HG03469 (cell line): ENCODE measurements around the gene FCN2.

Experiments used
- ATAC-seq: cut with Tn5 transposase; IDR thresholded peaks from one replicate; pipeline ENCODE4 v1.9.1; 2021; ENCODE audit warnings: mild to moderate bottlenecking, moderate library complexity, moderate number of reproducible peaks; ENCODE audit not compliant: unreplicated experiment

The FCN2 gene

DNA sequence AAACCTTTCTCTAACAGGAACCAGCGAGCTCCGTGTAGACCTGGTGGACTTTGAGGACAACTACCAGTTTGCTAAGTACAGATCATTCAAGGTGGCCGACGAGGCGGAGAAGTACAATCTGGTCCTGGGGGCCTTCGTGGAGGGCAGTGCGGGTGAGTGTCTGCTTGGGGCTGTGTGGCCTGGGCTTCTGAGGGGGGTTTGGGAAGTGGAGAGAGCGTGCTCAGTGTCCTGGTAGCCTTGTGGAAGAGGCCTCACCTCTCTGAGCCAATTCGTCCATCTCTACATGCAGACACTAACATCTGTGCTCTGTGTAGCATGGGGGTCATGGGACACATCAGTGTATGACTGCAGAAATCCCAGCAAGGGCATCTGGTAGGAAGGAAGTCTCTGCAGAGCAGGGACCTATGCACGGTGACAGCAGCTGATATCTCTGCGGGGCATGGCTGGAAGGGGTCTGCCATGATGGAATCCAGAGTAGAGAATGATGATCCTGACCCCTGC, 5.9 kb downstream of the FCN2 start:
- no peak for ATAC-seq

DNA sequence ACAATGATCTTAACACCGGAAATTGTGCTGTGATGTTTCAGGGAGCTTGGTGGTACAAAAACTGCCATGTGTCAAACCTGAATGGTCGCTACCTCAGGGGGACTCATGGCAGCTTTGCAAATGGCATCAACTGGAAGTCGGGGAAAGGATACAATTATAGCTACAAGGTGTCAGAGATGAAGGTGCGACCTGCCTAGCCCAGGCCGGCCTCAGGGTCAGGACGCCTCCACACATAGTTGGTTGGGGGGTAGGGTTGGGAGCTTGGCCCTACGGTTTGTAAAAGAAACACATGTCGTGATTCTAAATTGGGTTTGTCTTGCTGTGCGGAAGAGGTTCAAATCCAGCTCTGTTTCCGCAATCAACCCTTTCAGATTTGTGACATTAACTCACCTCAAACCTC, 6.6 kb downstream of the FCN2 start:
- no peak for ATAC-seq

DNA sequence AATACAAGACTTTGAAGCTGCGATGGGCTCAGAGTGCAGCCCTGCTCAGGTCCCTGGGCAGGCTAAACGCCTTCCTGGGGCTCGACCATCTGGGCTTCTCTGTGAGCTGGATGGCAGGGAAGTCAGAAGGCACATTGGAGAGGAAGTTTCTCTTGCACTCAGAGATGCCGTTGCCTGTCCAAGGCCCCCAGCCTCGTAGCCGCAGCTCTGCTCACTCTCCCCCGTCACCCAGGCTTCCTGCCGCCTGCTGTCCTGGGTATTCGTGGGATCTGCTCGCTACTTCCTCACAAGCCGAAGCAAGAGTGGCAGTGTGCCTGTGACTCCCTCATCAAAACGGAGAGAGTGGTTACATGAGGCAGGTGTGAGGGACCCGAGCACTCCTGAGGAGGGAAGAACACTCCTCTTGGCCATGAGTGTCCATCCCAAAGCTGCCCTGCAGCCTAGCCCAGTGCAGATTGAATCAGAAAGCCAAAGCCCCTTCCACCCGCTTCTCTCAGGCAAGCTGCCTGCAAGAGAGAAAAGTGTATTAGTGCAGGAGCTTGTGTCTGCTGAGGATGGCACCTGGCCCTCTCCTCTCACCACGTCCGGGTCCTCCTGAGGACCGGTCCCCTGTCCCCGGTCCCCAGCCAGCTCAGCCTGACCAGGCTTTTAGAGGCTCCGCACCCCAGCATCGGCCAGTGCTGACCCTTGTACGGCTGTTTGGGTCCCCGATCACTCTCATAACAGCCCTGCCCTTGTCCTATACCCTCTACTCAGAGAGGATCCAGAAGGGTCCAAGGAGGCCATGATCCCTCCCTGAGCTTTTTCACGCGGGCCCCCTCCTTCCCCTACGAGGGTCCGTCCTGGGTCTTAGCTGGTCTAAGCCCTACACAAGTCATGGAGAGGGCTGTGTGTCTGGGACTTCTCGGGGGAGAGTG, 7.3 kb downstream of the FCN2 start:
- no peak for ATAC-seq

DNA sequence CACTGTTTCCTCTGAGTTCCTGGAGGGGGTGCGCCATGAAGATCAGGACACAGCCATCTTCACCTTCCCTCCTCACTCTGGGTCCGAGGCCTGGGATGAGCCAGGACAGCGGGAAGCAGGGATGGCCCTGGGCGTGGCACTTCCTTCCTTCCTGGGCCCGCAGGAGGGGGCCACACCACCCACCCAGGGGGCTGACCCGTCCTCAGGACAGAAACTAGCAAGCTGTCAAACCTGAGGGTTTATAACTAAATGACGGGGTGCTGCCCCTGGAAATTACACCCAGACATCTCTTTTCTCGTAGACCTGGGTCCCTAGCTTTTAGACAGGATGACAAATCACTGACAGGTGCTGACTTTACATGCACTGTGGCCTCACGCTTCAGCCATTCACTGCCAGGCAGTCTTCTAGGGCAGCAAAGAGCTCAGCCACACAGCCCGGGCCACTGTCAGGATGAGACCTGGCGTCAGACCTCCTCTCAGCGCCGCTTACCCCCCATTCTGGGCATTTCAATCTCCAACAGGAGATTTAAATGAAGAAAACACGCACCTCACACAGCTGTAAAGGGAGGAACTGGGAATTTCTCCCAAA, 8.1 kb downstream of the FCN2 start:
- ATAC-seq, result no peak

DNA sequence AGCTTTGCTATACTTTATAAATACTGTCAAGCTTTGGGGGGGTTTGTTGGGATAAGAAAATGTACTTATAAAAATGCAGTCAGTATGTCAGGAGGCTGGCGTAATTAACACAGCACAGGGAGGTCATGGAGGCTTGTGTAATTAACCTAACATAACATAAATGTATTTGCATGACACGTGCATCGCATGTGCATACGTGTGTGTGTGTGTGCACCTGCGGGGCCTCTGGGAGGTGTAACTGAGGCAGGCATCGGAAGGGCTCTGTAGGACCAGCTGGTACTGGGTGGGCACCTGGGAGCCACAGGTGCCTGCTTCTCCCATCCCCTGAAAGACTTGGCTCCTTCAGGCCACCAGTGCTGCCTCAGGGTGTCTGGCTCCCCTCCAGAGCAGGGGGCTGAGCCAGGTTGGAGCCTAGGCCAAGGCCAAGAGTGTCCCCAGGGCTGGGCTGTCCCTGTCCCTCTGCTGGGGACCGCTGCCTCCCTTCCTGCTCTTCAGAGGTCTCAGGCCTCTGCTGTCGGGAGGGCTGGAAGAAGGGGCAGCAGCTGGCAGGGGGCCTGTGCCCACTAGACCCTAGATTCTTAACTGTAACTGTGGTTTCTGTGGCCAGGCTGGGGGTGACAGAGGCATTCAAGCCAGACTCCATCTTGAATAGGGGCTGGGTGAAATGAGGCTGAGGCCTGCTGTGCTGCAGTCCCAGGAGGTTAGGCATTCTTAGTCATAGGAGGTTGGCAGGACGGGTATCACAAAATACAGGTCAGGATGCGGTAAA, 9.0 kb downstream of the FCN2 start:
- no peak for ATAC-seq

DNA sequence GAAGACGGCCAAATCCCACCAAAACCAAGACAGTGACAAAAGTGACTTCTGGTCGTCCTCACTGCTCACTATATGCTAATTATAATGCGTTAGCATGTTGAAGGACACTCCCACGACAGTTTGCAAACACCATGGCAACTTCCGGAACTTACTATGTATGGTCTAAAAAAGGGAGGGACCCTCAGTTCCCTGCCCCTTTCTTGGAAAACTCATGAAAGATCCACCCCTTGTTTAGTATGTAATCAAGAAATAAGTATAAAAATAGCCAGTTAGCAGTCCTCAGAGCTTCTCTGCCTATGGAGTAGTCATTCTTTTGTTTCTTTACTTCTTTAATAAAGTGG, 9.5 kb downstream of the FCN2 start:
- ATAC-seq, result no peak

DNA sequence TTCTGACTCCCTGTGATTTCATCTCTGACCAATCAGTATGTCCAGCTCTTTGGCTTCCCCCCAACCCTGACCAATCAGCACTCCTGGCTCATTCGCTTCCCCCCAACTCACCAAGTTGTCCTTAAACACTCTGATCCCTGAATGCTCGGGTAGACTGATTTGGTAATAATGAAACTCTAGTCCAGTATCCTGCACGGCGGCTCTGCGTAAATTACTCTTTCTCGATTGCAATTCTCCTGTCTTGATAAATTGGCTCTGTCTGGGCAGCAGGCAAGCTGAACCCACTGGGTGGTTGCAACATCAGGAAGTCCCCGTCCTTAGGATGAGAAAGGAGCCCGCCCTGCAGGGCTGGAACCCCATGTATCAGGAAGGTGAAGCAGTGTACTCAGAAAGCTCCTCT, 10.4 kb downstream of the FCN2 start:
- no peak for ATAC-seq

DNA sequence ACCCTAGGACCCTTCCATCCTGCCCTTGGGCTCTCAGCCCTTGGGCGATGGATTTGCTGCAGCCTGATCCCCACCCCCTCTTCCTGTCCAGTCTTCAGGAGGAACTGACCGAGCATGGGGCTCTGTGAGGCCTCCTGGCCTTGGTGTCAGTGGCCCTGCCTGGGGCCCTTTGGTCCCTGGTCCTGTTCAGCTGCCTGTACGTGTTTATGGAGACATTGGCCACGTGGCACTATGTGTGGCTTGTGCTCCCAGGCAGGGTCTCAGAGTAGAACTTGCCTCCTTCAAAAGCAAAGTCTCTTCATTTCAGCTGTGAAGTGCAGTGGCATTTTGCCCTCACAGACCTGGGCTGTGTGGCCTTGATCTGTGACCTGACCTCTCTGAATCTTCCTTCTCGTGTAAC, 11.1 kb downstream of the FCN2 start:
- no peak for ATAC-seq

DNA sequence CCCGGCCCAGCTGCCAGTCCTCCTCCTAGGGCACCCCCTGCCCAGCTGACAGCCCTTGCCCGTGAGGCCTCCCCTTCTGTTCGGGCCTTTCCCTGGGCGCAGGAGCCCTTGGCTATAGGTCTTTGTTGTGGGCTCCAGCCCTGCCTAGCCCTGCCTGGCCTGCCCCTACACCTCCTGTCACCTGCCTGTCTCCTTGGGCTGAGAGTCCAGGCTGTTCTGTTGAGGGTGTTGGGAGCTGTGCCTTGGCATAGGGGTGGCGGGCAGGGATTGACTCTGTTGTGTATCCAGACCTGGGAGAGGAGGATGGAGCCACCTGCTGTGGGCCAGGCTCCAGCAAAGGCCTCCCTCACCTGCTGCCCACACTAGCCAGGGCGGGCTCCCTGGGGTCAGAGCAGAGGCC, 11.6 kb downstream of the FCN2 start:
- ATAC-seq, result no peak

DNA sequence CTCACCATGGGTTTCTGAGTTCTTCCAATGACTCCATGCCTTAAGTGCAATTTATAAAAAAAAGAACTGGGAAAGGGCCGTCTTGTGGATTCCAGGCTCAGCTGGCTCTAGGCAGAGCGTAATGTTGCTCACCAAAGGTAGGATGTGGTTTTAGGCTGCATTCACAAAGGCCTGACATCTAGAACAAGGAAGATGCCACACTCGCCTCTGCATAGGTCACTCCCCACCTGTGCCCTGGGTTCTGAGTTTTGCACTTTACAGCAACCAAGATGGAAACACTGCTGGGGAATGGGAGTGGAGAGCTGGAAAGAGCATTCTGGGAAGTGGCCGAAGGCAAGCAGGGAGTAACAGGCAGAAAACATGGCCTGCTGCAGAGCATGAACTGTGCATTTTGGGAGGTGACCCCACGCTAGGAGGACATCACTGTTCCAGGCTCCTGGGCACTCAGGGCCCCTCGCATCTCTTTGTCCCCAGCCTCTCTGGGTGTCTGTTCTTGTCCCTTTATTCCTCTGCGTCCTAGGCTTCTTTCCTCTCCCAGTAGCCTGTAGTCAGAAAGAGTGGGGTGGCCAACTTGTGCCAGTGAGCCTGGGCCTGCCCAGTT, 12.3 kb downstream of the FCN2 start:
- no peak for ATAC-seq

DNA sequence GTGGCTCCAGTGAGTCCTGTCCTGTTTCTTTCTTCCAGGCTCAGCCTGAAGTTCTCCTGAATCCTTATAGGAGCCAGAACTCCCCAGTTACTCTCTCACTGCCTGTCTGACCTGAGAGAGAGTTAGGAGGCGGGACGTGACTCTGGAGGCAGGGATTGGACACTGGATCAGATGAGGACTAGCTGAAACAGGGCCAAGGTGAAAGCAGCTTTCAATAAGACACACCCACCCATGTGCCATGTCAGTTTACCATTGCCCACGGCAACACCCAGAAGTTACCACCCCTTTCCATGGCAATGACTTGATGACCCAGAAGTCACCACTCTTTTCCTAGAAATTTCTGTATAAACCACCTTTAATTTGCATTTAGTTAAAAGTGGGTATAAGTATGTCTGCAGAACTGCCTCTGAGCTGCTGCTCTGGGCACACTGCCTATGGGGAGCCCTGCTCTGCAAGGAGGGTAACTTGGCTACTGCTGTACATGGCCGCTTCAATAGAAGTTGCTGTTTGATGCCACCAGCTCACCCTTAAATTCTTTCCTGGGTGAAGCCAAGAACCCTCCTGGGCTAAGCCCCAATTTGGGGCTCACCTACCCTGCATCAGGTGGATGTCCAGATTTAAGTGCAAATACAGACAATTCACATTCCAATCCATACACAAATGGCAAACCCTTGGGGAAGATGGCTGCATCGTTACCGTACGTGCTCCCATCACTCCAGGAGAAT, 13.7 kb downstream of the FCN2 start:
- no peak for ATAC-seq

DNA sequence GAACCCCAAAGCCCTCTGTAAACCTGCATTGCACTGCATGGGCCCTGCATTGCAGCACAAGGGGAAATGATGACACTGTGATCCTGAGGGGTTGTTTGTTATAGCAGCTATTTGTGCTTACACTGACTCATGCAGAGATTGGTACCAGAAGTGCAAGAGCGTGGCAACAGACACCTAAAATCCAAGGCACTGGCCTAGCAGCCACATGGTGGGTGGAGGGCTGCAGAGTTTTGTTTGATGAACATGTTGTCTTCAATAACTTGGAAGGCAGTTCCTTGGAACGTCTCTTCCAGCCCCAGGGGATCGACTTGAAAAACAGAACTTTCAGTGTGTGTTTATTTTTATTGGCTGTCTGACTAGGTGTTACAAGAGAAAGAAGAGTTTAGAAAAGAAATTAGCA, 14.5 kb downstream of the FCN2 start:
- no peak for ATAC-seq

DNA sequence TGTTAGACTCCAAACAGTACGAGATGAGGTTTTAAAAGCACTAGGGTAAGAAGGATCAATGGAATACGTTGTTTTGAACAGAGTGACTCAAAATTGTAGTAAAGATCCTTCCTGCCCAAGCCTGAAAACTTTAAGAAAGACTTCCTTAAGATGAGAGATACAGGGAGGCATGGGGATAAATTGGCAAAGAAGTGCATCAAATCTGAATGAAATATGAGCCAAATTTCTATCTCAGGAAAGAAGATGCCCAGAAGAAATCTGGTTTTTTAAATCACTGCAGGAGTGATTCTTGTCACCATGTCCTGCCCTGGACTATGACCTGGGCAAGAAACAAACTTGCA, 14.9 kb downstream of the FCN2 start:
- no peak for ATAC-seq

DNA sequence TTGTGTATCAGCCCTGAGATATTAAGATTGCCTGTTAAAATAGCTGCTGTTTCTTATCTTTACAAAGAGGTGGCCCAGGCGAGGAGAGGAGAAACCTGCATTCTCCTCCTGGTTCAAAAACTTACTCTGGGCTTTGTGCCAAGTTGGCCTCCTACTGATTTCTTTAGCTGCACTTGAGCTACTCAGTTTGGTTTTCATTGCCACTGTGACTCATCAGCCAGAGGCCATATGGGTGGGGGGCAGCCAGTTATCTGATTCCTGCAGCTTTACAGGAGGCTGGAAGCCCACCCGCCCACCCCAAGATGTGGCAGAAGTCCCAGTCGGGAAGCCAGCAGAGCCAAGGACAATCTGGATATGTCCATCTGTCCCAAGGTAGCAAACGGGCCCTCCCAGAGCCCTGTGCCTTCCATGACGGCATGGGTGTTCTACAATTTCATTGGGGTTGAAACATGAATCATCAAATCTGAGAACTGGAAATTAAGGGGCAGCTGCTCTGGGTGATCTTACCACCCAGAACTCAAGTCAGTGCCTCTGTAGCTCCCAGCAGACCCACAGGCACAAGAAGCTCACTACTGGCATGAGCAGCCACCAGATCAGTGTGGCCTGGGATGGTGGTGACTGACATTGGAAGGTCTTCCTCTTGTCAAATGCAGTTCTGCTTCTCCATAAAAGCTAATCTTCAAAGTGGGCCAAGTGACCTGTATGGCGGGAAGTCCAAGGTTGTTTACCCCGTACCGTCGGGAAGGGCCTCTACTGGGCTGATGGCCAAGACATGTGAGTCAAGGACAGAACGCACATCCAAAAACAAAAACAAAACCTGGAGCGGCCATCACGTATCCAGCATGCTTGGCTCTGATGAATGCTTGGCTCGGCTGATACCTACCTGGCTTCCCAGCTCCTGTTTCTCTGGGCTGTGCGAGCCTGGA, 15.6 kb downstream of the FCN2 start:
- ATAC-seq, result no peak

DNA sequence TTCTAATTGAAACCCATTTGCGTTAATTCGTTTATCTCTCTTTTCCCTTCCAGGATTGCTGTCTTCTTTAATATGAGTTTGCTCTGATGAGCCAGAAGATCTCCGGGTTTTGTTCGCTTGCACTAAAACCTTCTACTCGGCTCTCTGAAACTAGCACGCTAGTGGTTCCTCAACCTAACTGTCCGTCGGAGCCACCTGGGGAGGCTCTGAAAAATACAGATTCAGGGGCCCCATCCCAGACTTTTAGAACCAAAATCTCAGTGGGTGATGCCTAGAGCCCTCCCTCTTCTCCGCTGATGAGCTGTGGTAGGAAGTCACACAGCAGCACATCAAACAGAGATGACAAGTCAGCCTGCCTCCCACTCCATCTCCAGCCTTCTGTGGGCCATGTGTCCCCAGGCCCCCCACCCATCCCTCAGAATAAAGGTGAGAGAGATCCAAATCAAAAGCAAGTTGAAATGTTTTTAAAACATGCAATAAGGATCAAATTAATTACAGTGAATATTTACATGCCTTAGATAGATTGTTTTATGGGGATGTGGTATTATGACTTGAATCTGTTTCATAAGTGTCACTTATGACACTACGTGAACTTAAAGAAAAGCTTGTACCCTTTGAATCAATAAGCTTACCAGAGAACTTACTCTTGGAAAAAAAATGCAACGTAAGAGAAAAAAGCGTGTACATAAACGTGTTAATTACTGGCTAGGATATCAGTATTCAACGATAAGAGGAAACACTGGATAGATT, 16.4 kb downstream of the FCN2 start:
- no peak for ATAC-seq

DNA sequence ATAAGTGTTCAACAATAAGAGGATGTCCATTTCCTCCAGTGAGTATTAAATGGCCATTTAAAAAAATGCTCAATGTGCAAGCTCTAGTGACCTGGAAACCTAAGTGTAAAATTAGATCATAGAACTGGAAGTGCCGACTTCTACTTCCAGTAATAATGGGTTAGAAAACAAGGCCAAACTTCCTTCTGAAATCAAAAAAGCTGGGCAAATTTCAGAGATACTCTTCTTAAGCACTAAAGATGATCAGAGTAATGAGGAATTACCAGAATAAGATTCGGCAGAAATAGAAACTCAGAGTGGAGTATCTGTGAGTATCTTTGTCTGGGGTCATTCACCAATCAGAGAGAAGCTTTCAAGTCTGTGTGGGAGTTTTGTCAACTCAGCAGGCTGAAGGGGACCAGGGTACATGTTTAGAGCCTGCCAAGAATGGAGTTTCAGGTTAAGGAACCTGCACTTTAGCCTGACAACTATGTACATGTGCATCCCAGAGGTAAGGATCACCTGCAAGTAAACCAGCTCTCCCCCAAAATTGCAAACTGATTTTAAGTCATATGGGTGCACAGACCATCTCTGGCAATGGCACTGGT, 17.1 kb downstream of the FCN2 start:
- ATAC-seq, result no peak

DNA sequence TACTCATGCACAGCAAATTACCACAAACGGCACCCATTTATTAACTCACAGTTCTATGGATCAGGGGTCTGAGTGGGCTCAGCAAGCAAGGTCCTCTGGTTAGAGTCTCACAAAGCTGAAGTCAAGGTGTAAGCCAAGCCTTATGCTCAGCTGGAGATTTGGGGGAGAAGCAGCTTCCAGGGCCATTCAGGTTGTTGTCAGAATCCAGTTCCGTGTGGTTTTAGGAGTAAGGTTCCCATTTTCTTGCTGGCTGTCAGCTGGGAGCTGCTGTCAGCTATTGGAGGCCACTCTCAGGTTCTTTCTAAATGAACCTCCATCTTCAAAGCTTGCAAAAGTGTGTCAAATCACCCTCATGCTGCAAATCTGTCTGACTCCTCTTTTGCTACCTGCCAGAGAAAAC, 17.7 kb downstream of the FCN2 start:
- no peak for ATAC-seq

DNA sequence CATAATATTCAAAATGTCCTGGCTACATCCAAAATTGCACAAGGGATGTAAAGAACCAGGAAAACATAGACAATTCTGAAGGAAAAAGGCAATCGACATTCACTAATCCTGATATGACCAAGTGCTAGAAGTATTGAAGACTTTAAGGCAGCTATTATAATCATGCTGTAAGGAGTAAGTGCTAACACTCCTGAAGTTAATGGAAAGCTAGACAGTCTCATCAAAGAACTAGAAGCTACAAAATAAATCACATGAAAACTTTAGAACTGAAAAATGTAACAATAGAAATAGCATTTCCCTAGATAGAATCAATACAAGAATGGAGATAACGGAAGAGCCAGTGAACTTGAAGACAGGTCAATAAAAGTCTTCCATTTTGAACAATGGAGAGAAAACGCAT, 18.6 kb downstream of the FCN2 start:
- ATAC-seq, result no peak

DNA sequence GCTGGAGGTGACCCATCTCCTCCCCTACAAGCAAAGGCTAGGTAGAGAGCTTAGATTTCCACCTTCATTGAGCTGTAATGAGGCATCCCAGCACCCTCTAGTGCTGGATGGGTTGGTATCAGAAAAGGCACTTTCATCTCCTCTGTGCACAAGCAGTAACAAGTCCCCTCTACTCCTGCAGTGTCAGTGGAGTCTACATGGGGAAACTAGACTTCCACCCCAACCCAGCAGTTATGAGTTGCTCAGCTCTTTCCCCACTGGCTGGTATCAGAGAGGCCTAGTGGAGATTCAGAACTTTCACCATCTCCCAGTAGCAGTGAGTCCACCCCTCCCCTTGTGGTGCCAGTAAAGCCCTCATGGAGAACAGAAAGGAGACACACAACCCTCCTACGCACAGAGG, 19.2 kb downstream of the FCN2 start:
- no peak for ATAC-seq
